ENCODE results near the gene ZNF280A.

- TF ChIP-seq CREB1 (IDR thresholded peaks at IDR 0.05; ENCODE audit: low read depth) (no peak), FOXM1 (IDR thresholded peaks at IDR 0.05; ENCODE audit: borderline replicate concordance, low read depth) (no peak), EGR1 (IDR thresholded peaks at IDR 0.05) (no peak), TAF1 (IDR thresholded peaks at IDR 0.05; ENCODE audit: low read depth) (no peak), CEBPB (IDR thresholded peaks at IDR 0.05) (no peak), YY1 (IDR thresholded peaks at IDR 0.05; ENCODE audit: low read depth) (no peak), RAD21 (IDR thresholded peaks at IDR 0.05; ENCODE audit: low read depth) (no peak)
Observed at GRCh38 chr22:22531770-22532546, 11.9 kb upstream of the ZNF280A start.

Measured in Ishikawa (cell line).